SH-SY5Y (cell line): ENCODE results near the gene RAD51B.

ENCODE experiments used
- GATA2 ChIP-seq: IDR thresholded peaks from 2 replicates; pipeline ENCODE4 v1.6.1; 2011; ENCODE audit warnings: mild to moderate bottlenecking, low read depth, low read length
- GATA3 ChIP-seq: IDR thresholded peaks from 2 replicates; pipeline ENCODE4 v1.6.1; 2011; ENCODE audit warnings: low read depth, mild to moderate bottlenecking, low read length, moderate library complexity

- TF ChIP-seq GATA2 (no peak), GATA3 (no peak)
Measured at GRCh38 chr14:68199554-68200151, 380.1 kb downstream of the RAD51B start.
